Activated T-cell treated with anti-CD3 and anti-CD28 coated beads, Interleukin-2, amount 50 U/mL, for 72 hours (primary cell): ENCODE results near the gene RNASE7. TPM values are rescaled to one million over a fixed set of nuclear protein-coding genes. Genes with fewer than 3 reads are reported as not detected.

Source experiments
- ATAC-seq, 2 donors: fragments of 150-1000 bp; cut with Tn5 transposase; replicated peaks in 1 of 2; 2 replicates each; pipeline ENCODE4 v1.10.0; 2021; ENCODE audit warnings: moderate library complexity in 2 of 2, mild to moderate bottlenecking in 1 of 2
- DNase-seq, 2 donors: peaks; one replicate each; pipeline ENCODE4 v3.0.0; 2021 to 2022; ENCODE audit warnings: mixed read lengths in 1 of 2
- H3K27ac Mint-ChIP-seq: one replicate; pipeline ENCODE4 v1.8.0; 2022; ENCODE audit warnings: mild to moderate bottlenecking, moderate library complexity, mixed read lengths
- H3K27me3 Mint-ChIP-seq: one replicate; pipeline ENCODE4 v1.8.0; 2022; ENCODE audit warnings: low read depth, mixed read lengths
- H3K36me3 Mint-ChIP-seq, 2 donors: one replicate each; pipeline ENCODE4 v1.8.0; 2022; ENCODE audit warnings: mixed read lengths in 2 of 2, mild to moderate bottlenecking in 1 of 2; ENCODE audit not compliant: insufficient read depth in 2 of 2
- H3K4me1 Mint-ChIP-seq: one replicate; pipeline ENCODE4 v1.8.0; 2022; ENCODE audit warnings: low read depth, mixed read lengths
- H3K4me3 Mint-ChIP-seq, 2 donors: one replicate each; pipeline ENCODE4 v1.8.0; 2022; ENCODE audit warnings: mild to moderate bottlenecking in 2 of 2, mixed read lengths in 2 of 2, moderate library complexity in 2 of 2
- H3K9me3 Mint-ChIP-seq, 2 donors: one replicate each; pipeline ENCODE4 v1.8.0; 2022; ENCODE audit warnings: mixed read lengths in 2 of 2
- total RNA-seq, 2 donors: library from RNA; stranded (reverse); gene quantifications; one replicate each; pipeline ENCODE4 v1.2.3, GENCODE V29; 2022

RNASE7 gene
- total RNA-seq, 2 donors from 2014 or later = not detected

DNA sequence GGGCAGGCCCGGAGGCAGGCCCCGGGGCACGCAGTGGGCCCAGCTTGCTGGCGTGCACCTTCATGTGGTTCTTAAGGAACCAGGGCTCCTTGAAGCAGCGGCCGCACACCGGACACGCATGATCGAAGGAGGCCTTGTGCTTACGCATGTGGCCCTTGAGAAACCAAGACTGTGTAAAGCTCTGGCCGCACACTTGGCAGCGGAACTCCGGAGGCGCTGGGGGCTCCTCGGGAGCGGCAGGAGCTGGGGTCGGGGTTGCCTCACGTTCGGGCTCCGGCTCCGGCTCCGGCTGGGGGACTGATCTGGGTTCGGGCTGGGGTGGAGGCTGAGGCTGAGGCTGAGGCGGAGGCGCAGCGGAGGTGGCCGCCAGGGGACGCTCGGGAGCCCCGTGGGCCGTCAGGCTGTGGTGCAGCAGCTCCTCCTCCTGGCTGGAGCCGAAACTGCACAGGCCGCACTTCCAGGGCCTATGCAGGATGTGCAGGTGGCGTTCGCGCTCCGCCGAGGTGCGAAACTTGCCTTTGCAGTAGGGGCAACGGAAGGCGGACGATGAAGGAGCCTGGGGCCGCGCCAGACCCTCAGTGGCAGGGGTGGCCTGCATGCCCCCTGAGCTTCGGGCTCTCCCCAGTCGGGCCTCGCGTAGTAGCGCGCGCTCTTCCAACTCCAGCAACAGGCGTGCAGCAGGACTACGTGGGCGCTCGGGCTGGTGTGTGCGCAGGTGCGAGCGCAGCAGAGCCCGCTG is 50.3 kb downstream of the RNASE7 start:
- no peak overlapping the region for H3K4me3 Mint-ChIP-seq
- peaks cover 5% of the 10 kb centered on the region for H3K27me3 Mint-ChIP-seq
- DNase-seq = peak; percentile 91 to 95
- no peaks in the 10 kb centered on the region for H3K36me3 Mint-ChIP-seq
- no peaks in the 10 kb centered on the region for H3K9me3 Mint-ChIP-seq
- peak; percentile 90 to 91 for ATAC-seq
- H3K27ac Mint-ChIP-seq = no peak overlapping the region
- peaks cover 27% of the 10 kb centered on the region for H3K4me1 Mint-ChIP-seq

DNA sequence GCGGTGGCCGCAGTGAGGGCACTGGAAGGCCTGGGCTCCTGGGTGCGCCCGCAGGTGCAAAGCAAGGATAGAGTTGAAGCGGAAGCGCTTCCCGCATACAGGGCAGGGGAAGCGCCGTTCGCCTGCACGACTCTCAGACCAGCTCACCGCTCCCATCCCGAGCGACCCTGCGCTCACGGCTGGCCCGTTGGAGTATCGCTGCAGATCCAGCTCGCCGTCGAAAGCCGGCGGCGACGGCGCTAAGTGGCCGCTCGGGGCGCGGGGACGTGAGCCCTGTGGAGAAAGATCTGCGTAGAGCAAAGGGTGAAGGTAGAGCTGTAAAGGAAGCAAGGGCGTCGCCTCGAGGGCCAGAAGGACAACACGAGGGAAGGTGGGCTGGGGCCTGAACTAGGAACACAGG is 50.9 kb downstream of the RNASE7 start:
- Mint-ChIP-seq H3K4me1 (peaks cover 22% of the 10 kb centered on the region), H3K36me3 (no peaks in the 10 kb centered on the region), H3K27ac (no peak overlapping the region), H3K4me3 (no peak overlapping the region), H3K9me3 (no peaks in the 10 kb centered on the region), H3K27me3 (peaks cover 5% of the 10 kb centered on the region)
- DNase-seq = no peak
- no peak for ATAC-seq

Other genes starting within 250 kb of the RNASE7 start
- gene RNASE1, start 239.5 kb upstream of the RNASE7 start, total RNA-seq = not detected
- gene RNASE3, start 151.0 kb upstream of the RNASE7 start, total RNA-seq = not detected
- gene RNASE2, start 86.9 kb upstream of the RNASE7 start, total RNA-seq = not detected
- 10 to 100 TPM; 91.2 to 94.9 TPM for gene METTL17, start 52.4 kb upstream of the RNASE7 start, total RNA-seq
- gene SLC39A2, start 43.1 kb upstream of the RNASE7 start, total RNA-seq = under 1 TPM; 0.58 to 0.96 TPM
- 1 to 10 TPM; 4.0 to 6.3 TPM for gene NDRG2, start 17.3 kb upstream of the RNASE7 start, total RNA-seq
- gene TPPP2, start 12.1 kb upstream of the RNASE7 start, total RNA-seq = not detected
- not detected for gene RNASE13, start 7.6 kb upstream of the RNASE7 start, total RNA-seq
- not detected for gene RNASE8, start 15.5 kb downstream of the RNASE7 start, total RNA-seq
- under 1 TPM; 0.26 to 0.37 TPM for gene ARHGEF40, start 27.9 kb downstream of the RNASE7 start, total RNA-seq
- 10 to 100 TPM; 11.2 to 12.4 TPM for gene ZNF219, start 56.3 kb downstream of the RNASE7 start, total RNA-seq
- under 1 TPM in 1 of 2 donors, not detected in 1; 0.35 TPM for gene TMEM253, start 58.7 kb downstream of the RNASE7 start, total RNA-seq
- not detected for gene OR5AU1, start 113.7 kb downstream of the RNASE7 start, total RNA-seq
- gene HNRNPC, start 227.1 kb downstream of the RNASE7 start, total RNA-seq = 1,000 to 10,000 TPM; 1,220 to 1,492 TPM
- not detected for gene RPGRIP1, start 237.7 kb downstream of the RNASE7 start, total RNA-seq